ENCODE measurements around the gene MCC.
A peak's percentile ranks its signal among the peaks of the same experiment; 100 is the strongest.

MCC gene

GRCh38 chr5:113031557-113031956 lies 456.7 kb downstream of the MCC start:
- DNase-seq (ENCODE audit: low spot score): no peak

- no peak for DNase-seq (ENCODE audit: low spot score)
These were observed 457.1 kb downstream of the MCC start for GRCh38 chr5:113031104-113031503.

GRCh38 chr5:113029614-113030013 lies 458.6 kb downstream of the MCC start:
- DNase-seq (ENCODE audit: low spot score): no peak

- no peak for DNase-seq (ENCODE audit: low spot score)
These were observed 460.8 kb downstream of the MCC start for GRCh38 chr5:113027431-113027830.

- no peak for DNase-seq (ENCODE audit: low spot score)
These were observed 461.2 kb downstream of the MCC start for GRCh38 chr5:113027015-113027414.

- DNase-seq (ENCODE audit: low spot score): no peak
These were observed 462.0 kb downstream of the MCC start for GRCh38 chr5:113026211-113026610.

- DNase-seq (ENCODE audit: low spot score): no peak
These were observed 462.7 kb downstream of the MCC start for GRCh38 chr5:113025596-113025995.

- DNase-seq (ENCODE audit: low spot score): no peak
These were observed 464.1 kb downstream of the MCC start for GRCh38 chr5:113024076-113024697.

- DNase-seq (ENCODE audit: low spot score): no peak
These were observed 465.6 kb downstream of the MCC start for GRCh38 chr5:113022661-113023060.

- no peak for DNase-seq (ENCODE audit: low spot score)
These were observed 467.6 kb downstream of the MCC start for GRCh38 chr5:113020461-113021273.

GRCh38 chr5:113017881-113018635 lies 470.2 kb downstream of the MCC start:
- no peak for DNase-seq (ENCODE audit: low spot score)

GRCh38 chr5:113005454-113005853 lies 482.8 kb downstream of the MCC start:
- DNase-seq (ENCODE audit: low spot score): no peak

GRCh38 chr5:113003763-113004162 lies 484.5 kb downstream of the MCC start:
- no peak for DNase-seq (ENCODE audit: low spot score)

GRCh38 chr5:113002423-113002822 lies 485.8 kb downstream of the MCC start:
- no peak for DNase-seq (ENCODE audit: low spot score)

GRCh38 chr5:113000466-113000865 lies 487.8 kb downstream of the MCC start:
- no peak for DNase-seq (ENCODE audit: low spot score)

GRCh38 chr5:112998296-112998695 lies 490.0 kb downstream of the MCC start:
- DNase-seq (ENCODE audit: low spot score): no peak

- DNase-seq (ENCODE audit: low spot score): no peak
These were observed 491.4 kb downstream of the MCC start for GRCh38 chr5:112996830-112997374.

GRCh38 chr5:112995764-112996618 lies 492.3 kb downstream of the MCC start:
- peak; percentile 80 for DNase-seq (ENCODE audit: low spot score)

- DNase-seq (ENCODE audit: low spot score): no peak
These were observed 502.0 kb downstream of the MCC start for GRCh38 chr5:112986224-112986623.

GRCh38 chr5:112983363-112983762 lies 504.9 kb downstream of the MCC start:
- no peak for DNase-seq (ENCODE audit: low spot score)

GRCh38 chr5:112979723-112980122 lies 508.5 kb downstream of the MCC start:
- DNase-seq (ENCODE audit: low spot score): no peak

GRCh38 chr5:112978836-112979235 lies 509.4 kb downstream of the MCC start:
- no peak for DNase-seq (ENCODE audit: low spot score)

All from Ammon's horn (tissue), 1 donor.